ENCODE data around the gene CC2D2A. TPM values are rescaled to one million over a fixed set of nuclear protein-coding genes. Genes with fewer than 3 reads are reported as not detected.

The CC2D2A gene
- total and polyA plus RNA-seq, 10 donors = 2.6 to 16.6 (median 6.9) TPM

DNA sequence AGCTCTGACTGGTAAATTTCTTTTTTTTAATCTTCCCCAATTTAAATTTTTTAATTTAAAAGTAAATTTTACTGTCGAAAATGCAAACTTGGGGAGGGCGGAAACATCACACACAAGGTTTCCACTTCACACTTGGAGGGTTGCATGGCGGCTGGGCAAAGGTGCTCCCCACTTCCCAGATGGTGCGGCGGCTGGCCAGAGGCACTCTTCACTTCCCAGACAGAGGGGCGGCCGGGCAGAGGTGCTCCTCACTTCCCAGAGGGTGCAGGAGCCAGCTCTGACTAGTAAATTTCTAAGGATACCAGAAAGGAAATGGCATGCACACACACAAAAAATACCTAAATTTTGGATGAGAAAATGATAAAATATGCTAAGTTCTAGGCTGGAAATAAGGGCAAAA lies 25.4 kb upstream of the CC2D2A start:
- TF ChIP-seq POLR2AphosphoS5 (IDR thresholded peaks at IDR 0.05) (no peak), POLR2A (IDR thresholded peaks at IDR 0.05) (no peak), CTCF (IDR thresholded peaks at IDR 0.05 in 8 of 11, conservative IDR thresholded peaks at IDR 0.05 in 3 of 11) (no peak)
- 92 to 96% (median 95%) methylated on average over 7 of the region's 7 CpGs for WGBS, 5 donors
- Histone ChIP-seq H3K4me3 (no peak overlapping the region), H3K9me3 (no peaks in the 10 kb centered on the region), H3K27me3 (replicated peaks in 1 of 7) (no peaks in the 10 kb centered on the region), H3K27ac (no peak overlapping the region), H3K4me1 (no peaks in the 10 kb centered on the region), H3K36me3 (peaks cover 0 to 6% (median 0%) of the 10 kb centered on the region in 6 donors)
- no peak for DNase-seq
- intact Hi-C loops (cut with DNase I; ENCODE audit: low total_unique reads) = no loop called here

DNA sequence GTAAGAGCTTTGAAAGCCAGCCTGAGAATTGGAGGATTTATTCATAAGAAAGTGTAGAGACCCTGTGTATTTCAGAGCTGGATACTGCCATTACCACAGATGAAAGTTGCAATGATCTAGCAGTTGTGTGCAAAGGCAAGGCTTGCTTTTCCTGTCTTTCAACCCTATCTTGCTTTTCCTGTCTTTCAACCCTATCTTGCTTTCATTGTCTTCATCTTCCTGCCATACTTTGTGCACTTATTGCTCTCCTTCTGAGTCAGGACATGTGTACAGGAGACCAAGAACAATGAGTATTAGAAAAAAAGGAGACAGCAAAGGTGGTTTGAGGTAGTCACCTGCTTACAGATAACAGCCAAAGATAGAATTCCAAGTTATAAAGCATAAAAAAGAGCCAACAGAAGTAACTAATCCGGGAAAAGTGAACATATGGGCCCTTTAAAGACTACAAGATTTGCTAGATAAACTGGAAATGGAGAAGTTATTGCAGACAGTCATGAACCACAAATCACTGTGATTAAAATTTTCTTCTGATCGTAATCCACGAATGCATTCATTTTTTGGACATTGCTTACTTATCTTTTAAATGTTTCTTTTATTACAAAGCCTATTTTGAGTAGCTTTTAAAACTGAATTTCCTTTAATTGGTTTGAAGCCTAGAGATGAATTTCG lies 24.7 kb upstream of the CC2D2A start:
- 38 to 50% (median 45%) methylated on average over 4 of the region's 4 CpGs for WGBS, 5 donors
- H3K27ac ChIP-seq = no peak overlapping the region
- no peaks in the 10 kb centered on the region for H3K4me1 ChIP-seq
- TF ChIP-seq POLR2A (IDR thresholded peaks at IDR 0.05) (no peak), CTCF (IDR thresholded peaks at IDR 0.05 in 8 of 11, conservative IDR thresholded peaks at IDR 0.05 in 3 of 11) (no peak), POLR2AphosphoS5 (IDR thresholded peaks at IDR 0.05) (no peak)
- intact Hi-C loops (cut with DNase I; ENCODE audit: low total_unique reads) = no loop called here
- no peak overlapping the region for H3K4me3 ChIP-seq
- DNase-seq = no peak
- no peaks in the 10 kb centered on the region for H3K27me3 ChIP-seq (replicated peaks in 1 of 7)
- H3K36me3 ChIP-seq = peaks cover 0 to 6% (median 0%) of the 10 kb centered on the region in 6 donors
- no peaks in the 10 kb centered on the region for H3K9me3 ChIP-seq

- no peak for TF ChIP-seq POLR2AphosphoS5 (IDR thresholded peaks at IDR 0.05)
- no peak for TF ChIP-seq POLR2A (IDR thresholded peaks at IDR 0.05)
- no peak for TF ChIP-seq CTCF (IDR thresholded peaks at IDR 0.05 in 8 of 11, conservative IDR thresholded peaks at IDR 0.05 in 3 of 11)
- Histone ChIP-seq H3K36me3 (no peaks in the 10 kb centered on the region), H3K4me1 (peaks cover 0 to 20% (median 11%) of the 10 kb centered on the region in 6 donors), H3K4me3 (no peak overlapping the region), H3K27ac (peak overlapping the region in 6 of 8 donors; percentile 15 to 47 (median 32)), H3K27me3 (replicated peaks in 1 of 7) (no peaks in the 10 kb centered on the region), H3K9me3 (no peaks in the 10 kb centered on the region)
- intact Hi-C loops (cut with DNase I; ENCODE audit: low total_unique reads) = no loop called here
- WGBS, 5 donors = 11 to 32% (median 13%) methylated on average over 1 of the region's 1 CpG
- no peak for DNase-seq
These were observed 18.4 kb upstream of the CC2D2A start for GRCh38 chr4:15451181-15451865.
